HEK293 (cell line): ENCODE results near the gene MYH11.

ENCODE experiments used
- CTCF ChIA-PET: fragments of 350-600 bp; formaldehyde crosslinking; extraction: SDS; loops from one replicate; lab custom pipeline; 2021; ENCODE audit warnings: antibody characterized with exemption; lab: Yijun Ruan, JAX
- POLR2A ChIA-PET: fragments of 300-600 bp; formaldehyde crosslinking; extraction: SDS; loops from one replicate; lab custom pipeline; 2020; ENCODE audit warnings: antibody characterized with exemption, inconsistent platforms; lab: Yijun Ruan, JAX
- H3K27ac ChIP-seq: fragments of 200-500 bp; sonication (Bioruptor generic); 2 replicates; pipeline ENCODE4 v1.5.1; 2014; ENCODE audit warnings: low read depth, low read length, control low read depth, inconsistent platforms; ENCODE audit errors: extremely low read depth
- H3K36me3 ChIP-seq, 2 experiments: fragments of 200-500 bp in 1 of 2; sonication (Bioruptor generic) in 1 of 2; 1 replicate in 1 of 2; 2 replicates in 1 of 2; pipeline ENCODE4 v1.5.1; 2014 to 2017; ENCODE audit warnings: inconsistent platforms in 2 of 2, low read length in 2 of 2; ENCODE audit not compliant: control insufficient read depth in 2 of 2, insufficient read depth in 1 of 2
- H3K4me1 ChIP-seq: fragments of 200-500 bp; sonication (Bioruptor generic); 2 replicates; pipeline ENCODE4 v1.5.1; 2014; ENCODE audit warnings: mild to moderate bottlenecking, low read length, inconsistent platforms; ENCODE audit not compliant: control insufficient read depth, insufficient read depth
- H3K4me3 ChIP-seq: 2 replicates; pipeline ENCODE4 v1.5.1; 2011; ENCODE audit warnings: low read depth, mild to moderate bottlenecking, control low read depth, low read length, moderate library complexity
- H3K9me3 ChIP-seq: fragments of 200-500 bp; sonication (Bioruptor generic); 2 replicates; pipeline ENCODE4 v1.5.1; 2014; ENCODE audit warnings: low read depth, low read length, inconsistent platforms; ENCODE audit not compliant: control insufficient read depth, insufficient read depth
- GLIS1 ChIP-seq: fragments of 450-650 bp; formaldehyde crosslinking; IDR thresholded peaks from 2 replicates; pipeline ENCODE4 v1.5.1; 2016; ENCODE audit warnings: missing biosample characterization, missing genetic modification characterization
- KLF10 ChIP-seq: fragments of 450-650 bp; IDR thresholded peaks from 2 replicates; pipeline ENCODE4 v1.5.1; 2018; ENCODE audit warnings: missing biosample characterization, mild to moderate bottlenecking, missing genetic modification characterization
- PATZ1 ChIP-seq: fragments of 450-650 bp; formaldehyde crosslinking; IDR thresholded peaks from 2 replicates; pipeline ENCODE4 v1.5.1; 2016; ENCODE audit warnings: missing biosample characterization, missing genetic modification characterization
- RBAK ChIP-seq: fragments of 450-650 bp; formaldehyde crosslinking; IDR thresholded peaks from 2 replicates; pipeline ENCODE4 v1.5.1; 2016; ENCODE audit warnings: missing biosample characterization, missing genetic modification characterization
- REST ChIP-seq: fragments of 450-650 bp; formaldehyde crosslinking; IDR thresholded peaks from 2 replicates; pipeline ENCODE4 v1.5.1; 2016; ENCODE audit warnings: missing biosample characterization, missing genetic modification characterization
- SP7 ChIP-seq: fragments of 450-650 bp; formaldehyde crosslinking; IDR thresholded peaks from 2 replicates; pipeline ENCODE4 v1.5.1; 2016; ENCODE audit warnings: missing biosample characterization, missing genetic modification characterization
- TRIM28 ChIP-seq: IDR thresholded peaks from 2 replicates; pipeline ENCODE4 v1.6.1; 2011; ENCODE audit warnings: low read length, control low read depth, borderline replicate concordance
- ZNF10 ChIP-seq: fragments of 450-650 bp; formaldehyde crosslinking; IDR thresholded peaks from 2 replicates; pipeline ENCODE4 v1.5.1; 2017; ENCODE audit warnings: missing biosample characterization, missing genetic modification characterization
- ZNF214 ChIP-seq: fragments of 450-650 bp; formaldehyde crosslinking; IDR thresholded peaks from 2 replicates; pipeline ENCODE4 v1.5.1; 2017; ENCODE audit warnings: missing biosample characterization, mild to moderate bottlenecking, missing genetic modification characterization, borderline replicate concordance
- ZNF398 ChIP-seq: fragments of 450-650 bp; formaldehyde crosslinking; IDR thresholded peaks from 2 replicates; pipeline ENCODE4 v1.5.1; 2017; ENCODE audit warnings: missing biosample characterization, missing genetic modification characterization
- ZNF416 ChIP-seq: fragments of 450-650 bp; formaldehyde crosslinking; IDR thresholded peaks from 2 replicates; pipeline ENCODE4 v1.5.1; 2016; ENCODE audit warnings: missing biosample characterization, missing genetic modification characterization
- ZNF596 ChIP-seq: fragments of 450-650 bp; IDR thresholded peaks from 2 replicates; pipeline ENCODE4 v1.5.0; 2018; ENCODE audit warnings: missing biosample characterization, mild to moderate bottlenecking, missing genetic modification characterization, moderate library complexity
- ZNF600 ChIP-seq: fragments of 450-650 bp; formaldehyde crosslinking; IDR thresholded peaks from 2 replicates; pipeline ENCODE4 v1.5.1; 2016; ENCODE audit warnings: missing biosample characterization, missing genetic modification characterization
- ZNF610 ChIP-seq: fragments of 450-650 bp; formaldehyde crosslinking; IDR thresholded peaks from 2 replicates; pipeline ENCODE4 v1.5.1; 2016; ENCODE audit warnings: missing biosample characterization, missing genetic modification characterization, borderline replicate concordance
- ZNF629 ChIP-seq: fragments of 450-650 bp; formaldehyde crosslinking; IDR thresholded peaks from 2 replicates; pipeline ENCODE4 v1.5.1; 2017; ENCODE audit warnings: missing biosample characterization, missing genetic modification characterization
- ZNF645 ChIP-seq: fragments of 450-650 bp; formaldehyde crosslinking; IDR thresholded peaks from 2 replicates; pipeline ENCODE4; 2016; ENCODE audit warnings: missing biosample characterization, missing genetic modification characterization
- ZNF654 ChIP-seq: fragments of 450-650 bp; formaldehyde crosslinking; IDR thresholded peaks from 2 replicates; pipeline ENCODE4 v1.5.1; 2016; ENCODE audit warnings: low read depth, missing biosample characterization, missing genetic modification characterization
- ZNF692 ChIP-seq: fragments of 450-650 bp; formaldehyde crosslinking; IDR thresholded peaks from 2 replicates; pipeline ENCODE4 v1.5.1; 2016; ENCODE audit warnings: missing biosample characterization, missing genetic modification characterization
- ZNF837 ChIP-seq: fragments of 450-650 bp; formaldehyde crosslinking; IDR thresholded peaks from 2 replicates; pipeline ENCODE4 v1.5.1; 2016; ENCODE audit warnings: missing biosample characterization, missing genetic modification characterization
- ZSCAN18 ChIP-seq: fragments of 450-650 bp; formaldehyde crosslinking; IDR thresholded peaks from 2 replicates; pipeline ENCODE4 v1.5.1; 2016; ENCODE audit warnings: missing biosample characterization, missing genetic modification characterization
- ZSCAN30 ChIP-seq: fragments of 450-650 bp; IDR thresholded peaks from 2 replicates; pipeline ENCODE4 v1.5.1; 2018; ENCODE audit warnings: missing biosample characterization, mild to moderate bottlenecking, missing genetic modification characterization, moderate library complexity
- ZSCAN4 ChIP-seq: fragments of 450-650 bp; formaldehyde crosslinking; IDR thresholded peaks from 2 replicates; pipeline ENCODE4 v1.5.1; 2017; ENCODE audit warnings: missing biosample characterization, missing genetic modification characterization

MYH11 gene

GRCh38 chr16:15739950-15740349 is 116.9 kb downstream of the MYH11 start:
- Histone ChIP-seq H3K9me3 (no peaks in the 10 kb centered on the region), H3K36me3 (no peaks in the 10 kb centered on the region), H3K27ac (no peak overlapping the region), H3K4me1 (no peaks in the 10 kb centered on the region), H3K4me3 (no peak overlapping the region)
- TF ChIP-seq ZNF692 (tag by site-specific recombination) (no peak), RBAK (tag by site-specific recombination) (no peak), TRIM28 (no peak), PATZ1 (no peak), ZNF645 (tag by site-specific recombination) (no peak), ZNF416 (tag by site-specific recombination) (no peak), ZNF629 (no peak), ZNF596 (tag by site-specific recombination) (no peak), ZNF10 (tag by site-specific recombination) (no peak), ZNF610 (no peak), ZNF398 (tag by site-specific recombination) (no peak), ZNF837 (tag by site-specific recombination) (no peak), ZNF600 (tag by site-specific recombination) (no peak)
- POLR2A ChIA-PET, result no interaction called here
- CTCF ChIA-PET, result interaction anchor here (0.6 to 1.0 kb wide), 2 partner anchors 16 to 26 kb away, joined by 4 to 6 read pairs; no protein-coding TSS in a partner anchor

GRCh38 chr16:15739464-15739863 is 117.4 kb downstream of the MYH11 start:
- H3K4me1 ChIP-seq, result no peaks in the 10 kb centered on the region
- POLR2A ChIA-PET, result no interaction called here
- no peak overlapping the region for H3K4me3 ChIP-seq
- TF ChIP-seq ZNF610 (no peak), ZNF214 (tag by site-specific recombination) (no peak), ZNF654 (tag by site-specific recombination) (no peak), ZSCAN4 (tag by site-specific recombination) (no peak), GLIS1 (no peak), REST (no peak), ZSCAN18 (tag by site-specific recombination) (no peak), ZSCAN30 (no peak), SP7 (no peak), KLF10 (tag by site-specific recombination) (no peak)
- CTCF ChIA-PET, result interaction anchor here (0.6 to 1.1 kb wide), 3 partner anchors 16 to 27 kb away, joined by 4 to 6 read pairs (median 5); no protein-coding TSS in a partner anchor
- H3K36me3 ChIP-seq, result no peaks in the 10 kb centered on the region
- H3K27ac ChIP-seq, result no peak overlapping the region
- no peaks in the 10 kb centered on the region for H3K9me3 ChIP-seq
